Tracheal epithelial cell (primary cell): Measurements from ENCODE around the gene ANKRD50. TPM values are rescaled to one million over a fixed set of nuclear protein-coding genes. Genes with fewer than 3 reads are reported as not detected.

ENCODE experiments used
- total RNA-seq: library from RNA; depleted of rRNA; stranded (reverse); fragments of >200 nt; gene quantifications from 2 replicates; pipeline ENCODE4 v1.2.1, GENCODE V29; 2014

The ANKRD50 gene, protein sequence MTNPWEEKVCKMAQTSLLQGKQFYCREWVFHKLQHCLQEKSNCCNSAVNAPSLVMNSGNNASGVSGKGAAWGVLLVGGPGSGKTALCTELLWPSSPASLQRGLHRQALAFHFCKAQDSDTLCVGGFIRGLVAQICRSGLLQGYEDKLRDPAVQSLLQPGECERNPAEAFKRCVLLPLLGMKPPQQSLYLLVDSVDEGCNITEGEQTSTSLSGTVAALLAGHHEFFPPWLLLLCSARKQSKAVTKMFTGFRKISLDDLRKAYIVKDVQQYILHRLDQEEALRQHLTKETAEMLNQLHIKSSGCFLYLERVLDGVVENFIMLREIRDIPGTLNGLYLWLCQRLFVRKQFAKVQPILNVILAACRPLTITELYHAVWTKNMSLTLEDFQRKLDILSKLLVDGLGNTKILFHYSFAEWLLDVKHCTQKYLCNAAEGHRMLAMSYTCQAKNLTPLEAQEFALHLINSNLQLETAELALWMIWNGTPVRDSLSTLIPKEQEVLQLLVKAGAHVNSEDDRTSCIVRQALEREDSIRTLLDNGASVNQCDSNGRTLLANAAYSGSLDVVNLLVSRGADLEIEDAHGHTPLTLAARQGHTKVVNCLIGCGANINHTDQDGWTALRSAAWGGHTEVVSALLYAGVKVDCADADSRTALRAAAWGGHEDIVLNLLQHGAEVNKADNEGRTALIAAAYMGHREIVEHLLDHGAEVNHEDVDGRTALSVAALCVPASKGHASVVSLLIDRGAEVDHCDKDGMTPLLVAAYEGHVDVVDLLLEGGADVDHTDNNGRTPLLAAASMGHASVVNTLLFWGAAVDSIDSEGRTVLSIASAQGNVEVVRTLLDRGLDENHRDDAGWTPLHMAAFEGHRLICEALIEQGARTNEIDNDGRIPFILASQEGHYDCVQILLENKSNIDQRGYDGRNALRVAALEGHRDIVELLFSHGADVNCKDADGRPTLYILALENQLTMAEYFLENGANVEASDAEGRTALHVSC (N-terminal part only)
- total RNA-seq: 14.5 and 17.7 TPM in 2 replicates

GRCh38 chr4:124712372-124713184 lies at the start of gene ANKRD50:
TSS of gene ANKRD50 (minus strand) at chr4:124712732. CDS start at chr4:124710511, 2,221 bp downstream.

